ENCODE measurements around the gene SMAP1.

The SMAP1 gene

DNA sequence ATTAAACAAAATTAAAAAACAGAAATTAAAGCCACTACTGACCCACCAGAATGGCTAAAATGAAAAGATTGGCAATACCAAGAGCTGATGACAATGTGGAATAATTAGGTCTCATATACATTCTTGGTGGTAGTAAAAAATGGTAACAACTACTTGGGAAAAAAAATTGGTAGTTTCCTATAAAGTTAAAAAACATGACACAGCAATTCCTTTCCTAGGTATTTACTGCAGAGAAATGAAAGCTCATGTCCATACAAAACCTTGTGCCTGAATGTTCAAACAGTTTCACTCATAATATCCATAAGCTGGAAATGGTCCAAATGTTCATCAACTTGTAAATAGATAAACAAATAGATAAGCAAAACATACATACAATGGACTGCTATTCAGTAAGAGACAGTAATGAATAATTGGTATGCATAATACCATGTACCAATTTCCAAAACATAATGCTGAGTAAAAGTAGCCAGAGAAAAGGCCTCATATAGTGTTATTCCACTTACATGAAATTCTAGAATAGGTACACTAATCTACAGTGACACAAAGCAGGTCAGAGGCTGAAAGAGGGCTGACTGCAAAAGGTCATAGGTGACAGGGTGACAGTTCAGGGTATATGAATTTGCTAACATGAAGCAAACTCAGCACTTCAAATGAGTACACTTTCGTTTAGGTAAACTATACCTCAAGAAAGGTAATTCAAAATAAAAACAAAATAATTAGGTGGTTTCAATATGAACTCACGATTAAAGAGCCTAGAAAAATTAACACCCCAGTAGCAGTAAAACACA is 236.2 kb downstream of the SMAP1 start:
- no peak for DNase-seq

DNA sequence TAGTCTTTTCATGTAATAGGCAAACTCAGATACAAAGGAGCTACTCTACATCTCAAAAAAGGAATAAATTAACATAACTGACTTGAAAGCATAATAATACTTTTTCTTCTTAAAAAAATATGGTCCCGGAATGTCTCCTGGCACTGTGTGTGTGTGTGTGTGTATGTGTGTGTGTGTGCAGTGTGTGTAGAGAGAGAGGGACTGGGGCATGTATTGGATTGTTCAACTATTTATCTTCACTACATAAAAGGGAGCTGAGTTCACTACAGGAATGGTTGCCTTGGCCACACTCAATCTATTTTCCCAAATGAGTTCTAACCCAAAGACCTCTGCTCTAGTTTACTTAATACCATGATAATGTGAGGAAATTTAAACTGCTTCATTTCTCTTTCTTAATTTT is 238.1 kb downstream of the SMAP1 start:
- DNase-seq: no peak

Data from suppressor macrophage (primary cell).